Hematopoietic multipotent progenitor cell treated with erythropoietin and hydrocortisone succinate and interleukin-3 and kit ligand, for 17 days (in vitro differentiated cells): ENCODE results near the gene RTKN.

Source experiments
- DNase-seq: peaks from one replicate; pipeline ENCODE4 v3.0.0-alpha.2; 2015; ENCODE audit warnings: low spot score

Gene RTKN

GRCh38 chr2:74378007-74378406, 63.7 kb downstream of the RTKN start:
- DNase-seq: no peak

- DNase-seq: no peak
Measured at GRCh38 chr2:74375838-74376237, 65.9 kb downstream of the RTKN start.
